ENCODE data around the gene NKAPD1.

The NKAPD1 gene

GRCh38 chr11:112103446-112103845, 29.3 kb downstream of the NKAPD1 start:
- DNase-seq, result no peak
- H3K27ac Mint-ChIP-seq, result no peak overlapping the region
- H3K9me3 Mint-ChIP-seq, result no peaks in the 10 kb centered on the region
- no peaks in the 10 kb centered on the region for H3K27me3 Mint-ChIP-seq
- ATAC-seq (replicated peaks), result peak; percentile 34 to 67
- H3K4me1 Mint-ChIP-seq, result peaks cover 10 to 22% of the 10 kb centered on the region in 2 donors
- no peak overlapping the region for H3K4me3 Mint-ChIP-seq
- H3K36me3 Mint-ChIP-seq, result peaks cover 6 to 10% of the 10 kb centered on the region in 2 donors

GRCh38 chr11:112106070-112106469, 32.0 kb downstream of the NKAPD1 start:
- DNase-seq, result no peak
- no peak for ATAC-seq (replicated peaks)
- H3K4me1 Mint-ChIP-seq, result peaks cover 6 to 7% of the 10 kb centered on the region in 2 donors
- H3K27ac Mint-ChIP-seq, result no peak overlapping the region
- H3K9me3 Mint-ChIP-seq, result no peaks in the 10 kb centered on the region
- H3K36me3 Mint-ChIP-seq, result peaks cover 9 to 12% of the 10 kb centered on the region in 2 donors
- H3K4me3 Mint-ChIP-seq, result no peak overlapping the region
- H3K27me3 Mint-ChIP-seq, result no peaks in the 10 kb centered on the region

GRCh38 chr11:112113539-112114457, 39.7 kb downstream of the NKAPD1 start:
- H3K36me3 Mint-ChIP-seq, result peaks cover 5 to 14% of the 10 kb centered on the region in 2 donors
- H3K9me3 Mint-ChIP-seq, result no peaks in the 10 kb centered on the region
- DNase-seq (no peak), ATAC-seq (replicated peaks) (peak in 1 of 2 donors; percentile 56)
- H3K4me1 Mint-ChIP-seq, result no peaks in the 10 kb centered on the region
- H3K27me3 Mint-ChIP-seq, result no peaks in the 10 kb centered on the region
- H3K27ac Mint-ChIP-seq, result no peak overlapping the region
- H3K4me3 Mint-ChIP-seq, result no peak overlapping the region

- Mint-ChIP-seq H3K36me3 (peaks cover 5 to 11% of the 10 kb centered on the region in 2 donors), H3K27ac (no peak overlapping the region), H3K27me3 (no peaks in the 10 kb centered on the region), H3K4me1 (no peaks in the 10 kb centered on the region), H3K4me3 (no peak overlapping the region), H3K9me3 (no peaks in the 10 kb centered on the region)
- no peak for ATAC-seq (replicated peaks)
- DNase-seq, result no peak
Measured at GRCh38 chr11:112114460-112114859, 40.4 kb downstream of the NKAPD1 start.

GRCh38 chr11:112115386-112115785, 41.3 kb downstream of the NKAPD1 start:
- ATAC-seq (replicated peaks) (no peak), DNase-seq (no peak)
- Mint-ChIP-seq H3K4me3 (no peak overlapping the region), H3K9me3 (no peaks in the 10 kb centered on the region), H3K27me3 (no peaks in the 10 kb centered on the region), H3K36me3 (peaks cover 4 to 14% of the 10 kb centered on the region in 2 donors), H3K4me1 (peaks cover 3 to 4% of the 10 kb centered on the region in 2 donors), H3K27ac (no peak overlapping the region)

- Mint-ChIP-seq H3K27ac (no peak overlapping the region), H3K36me3 (peaks cover 3 to 14% of the 10 kb centered on the region in 2 donors), H3K4me1 (peaks cover 3 to 8% of the 10 kb centered on the region in 2 donors), H3K27me3 (no peaks in the 10 kb centered on the region), H3K9me3 (no peaks in the 10 kb centered on the region), H3K4me3 (no peak overlapping the region)
- DNase-seq, result no peak
- ATAC-seq (replicated peaks), result no peak
Measured at GRCh38 chr11:112118176-112118575, 44.1 kb downstream of the NKAPD1 start.

GRCh38 chr11:112121981-112122615, 48.0 kb downstream of the NKAPD1 start:
- ATAC-seq (replicated peaks) (no peak), DNase-seq (no peak)
- peaks cover 3 to 8% of the 10 kb centered on the region in 2 donors for H3K4me1 Mint-ChIP-seq
- H3K27ac Mint-ChIP-seq, result no peak overlapping the region
- no peak overlapping the region for H3K4me3 Mint-ChIP-seq
- peaks cover 5 to 12% of the 10 kb centered on the region in 2 donors for H3K36me3 Mint-ChIP-seq
- no peaks in the 10 kb centered on the region for H3K9me3 Mint-ChIP-seq
- no peaks in the 10 kb centered on the region for H3K27me3 Mint-ChIP-seq

GRCh38 chr11:112123129-112123528, 49.0 kb downstream of the NKAPD1 start:
- Mint-ChIP-seq H3K4me3 (no peak overlapping the region), H3K36me3 (peaks cover 5 to 14% of the 10 kb centered on the region in 2 donors), H3K27me3 (no peaks in the 10 kb centered on the region), H3K4me1 (peaks cover 3 to 8% of the 10 kb centered on the region in 2 donors), H3K9me3 (no peaks in the 10 kb centered on the region), H3K27ac (no peak overlapping the region)
- ATAC-seq (replicated peaks), result no peak
- no peak for DNase-seq

GRCh38 chr11:112127056-112127455, 53.0 kb downstream of the NKAPD1 start:
- no peak overlapping the region for H3K4me3 Mint-ChIP-seq
- H3K27me3 Mint-ChIP-seq, result no peaks in the 10 kb centered on the region
- DNase-seq, result no peak
- H3K36me3 Mint-ChIP-seq, result peaks cover 7 to 9% of the 10 kb centered on the region in 2 donors
- no peak for ATAC-seq (replicated peaks)
- no peak overlapping the region for H3K27ac Mint-ChIP-seq
- H3K4me1 Mint-ChIP-seq, result peaks cover 2 to 5% of the 10 kb centered on the region in 2 donors
- H3K9me3 Mint-ChIP-seq, result no peaks in the 10 kb centered on the region

GRCh38 chr11:112128483-112129121, 54.5 kb downstream of the NKAPD1 start:
- DNase-seq, result no peak
- H3K27ac Mint-ChIP-seq, result no peak overlapping the region
- H3K4me3 Mint-ChIP-seq, result no peak overlapping the region
- H3K36me3 Mint-ChIP-seq, result peaks cover 4 to 5% of the 10 kb centered on the region in 2 donors
- H3K27me3 Mint-ChIP-seq, result no peaks in the 10 kb centered on the region
- no peak for ATAC-seq (replicated peaks)
- peaks cover 2 to 5% of the 10 kb centered on the region in 2 donors for H3K4me1 Mint-ChIP-seq
- H3K9me3 Mint-ChIP-seq, result no peaks in the 10 kb centered on the region

- Mint-ChIP-seq H3K9me3 (no peaks in the 10 kb centered on the region), H3K27me3 (no peaks in the 10 kb centered on the region), H3K36me3 (peaks cover 4 to 8% of the 10 kb centered on the region in 2 donors), H3K4me1 (peaks cover 2 to 5% of the 10 kb centered on the region in 2 donors), H3K27ac (peak overlapping the region; percentile 32), H3K4me3 (no peak overlapping the region)
- ATAC-seq (replicated peaks) (no peak), DNase-seq (no peak)
Measured at GRCh38 chr11:112129656-112130055, 55.6 kb downstream of the NKAPD1 start.

GRCh38 chr11:112132737-112133136, 58.6 kb downstream of the NKAPD1 start:
- DNase-seq (no peak), ATAC-seq (replicated peaks) (no peak)
- Mint-ChIP-seq H3K9me3 (no peaks in the 10 kb centered on the region), H3K36me3 (peaks cover 4 to 7% of the 10 kb centered on the region in 2 donors), H3K4me3 (no peak overlapping the region), H3K27ac (no peak overlapping the region), H3K27me3 (no peaks in the 10 kb centered on the region), H3K4me1 (peaks cover 2 to 11% of the 10 kb centered on the region in 2 donors)

GRCh38 chr11:112134473-112134872, 60.4 kb downstream of the NKAPD1 start:
- DNase-seq (no peak), ATAC-seq (replicated peaks) (no peak)
- no peaks in the 10 kb centered on the region for H3K9me3 Mint-ChIP-seq
- peaks cover 4 to 7% of the 10 kb centered on the region in 2 donors for H3K36me3 Mint-ChIP-seq
- H3K4me1 Mint-ChIP-seq, result peaks cover 2 to 10% of the 10 kb centered on the region in 2 donors
- H3K27me3 Mint-ChIP-seq, result no peaks in the 10 kb centered on the region
- no peak overlapping the region for H3K27ac Mint-ChIP-seq
- H3K4me3 Mint-ChIP-seq, result no peak overlapping the region

Measured in stimulated activated naive B cell treated with anti-CD40 and anti-IgM and Interleukin-4, amounts not matched to agents 10 μg/mL and 1 μg/mL and 100 μg/mL, for 72 hours (primary cell).